Stimulated activated CD8-positive, alpha-beta memory T cell treated with anti-CD3 and anti-CD28 coated beads, Interleukin-7, amount 100 ng/mL, for 24 hours (primary cell): Measurements from ENCODE around the gene LGALS12.

Experiments used
- DNase-seq: peaks from one replicate; pipeline ENCODE4 v3.0.0-alpha.2; 2020; ENCODE audit warnings: low read depth

Gene LGALS12, protein sequence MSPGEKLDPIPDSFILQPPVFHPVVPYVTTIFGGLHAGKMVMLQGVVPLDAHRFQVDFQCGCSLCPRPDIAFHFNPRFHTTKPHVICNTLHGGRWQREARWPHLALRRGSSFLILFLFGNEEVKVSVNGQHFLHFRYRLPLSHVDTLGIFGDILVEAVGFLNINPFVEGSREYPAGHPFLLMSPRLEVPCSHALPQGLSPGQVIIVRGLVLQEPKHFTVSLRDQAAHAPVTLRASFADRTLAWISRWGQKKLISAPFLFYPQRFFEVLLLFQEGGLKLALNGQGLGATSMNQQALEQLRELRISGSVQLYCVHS

DNA sequence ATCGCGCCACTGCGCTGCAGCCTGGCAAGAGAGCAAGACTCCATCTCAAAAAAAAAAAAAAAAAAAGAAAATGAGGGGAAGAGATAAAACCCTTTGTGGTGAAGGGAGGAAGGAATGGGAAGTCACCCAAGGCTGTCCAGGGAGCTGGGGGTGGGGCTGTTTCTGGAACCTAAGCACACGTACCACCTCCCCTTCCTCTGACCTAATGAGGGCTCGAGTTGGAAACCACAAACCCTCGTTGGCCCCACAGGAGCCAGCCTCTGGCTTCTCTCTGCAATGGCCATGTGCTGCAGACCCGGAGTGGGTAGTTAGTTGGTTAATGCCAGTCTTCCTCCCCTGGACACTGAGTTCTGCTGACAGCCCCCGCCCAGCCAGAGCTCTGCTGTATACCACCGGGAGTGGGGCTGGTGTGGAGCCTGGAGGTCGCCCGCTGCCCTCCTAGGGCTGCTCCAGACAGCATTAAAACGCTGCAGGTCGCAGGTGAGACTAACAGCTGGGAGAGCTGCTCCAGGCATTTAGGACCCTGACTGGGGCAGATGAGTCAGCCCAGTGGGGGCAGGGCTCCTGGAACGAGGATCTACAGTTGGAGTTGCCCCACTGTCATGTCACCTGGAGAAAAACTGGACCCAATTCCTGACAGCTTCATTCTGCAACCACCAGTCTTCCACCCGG is at the start of gene LGALS12:
TSS of gene LGALS12 (plus strand) at position 228 of the 672 bp plus-strand sequence. CDS start at position 603, 375 bp downstream.
- no peak for DNase-seq

DNA sequence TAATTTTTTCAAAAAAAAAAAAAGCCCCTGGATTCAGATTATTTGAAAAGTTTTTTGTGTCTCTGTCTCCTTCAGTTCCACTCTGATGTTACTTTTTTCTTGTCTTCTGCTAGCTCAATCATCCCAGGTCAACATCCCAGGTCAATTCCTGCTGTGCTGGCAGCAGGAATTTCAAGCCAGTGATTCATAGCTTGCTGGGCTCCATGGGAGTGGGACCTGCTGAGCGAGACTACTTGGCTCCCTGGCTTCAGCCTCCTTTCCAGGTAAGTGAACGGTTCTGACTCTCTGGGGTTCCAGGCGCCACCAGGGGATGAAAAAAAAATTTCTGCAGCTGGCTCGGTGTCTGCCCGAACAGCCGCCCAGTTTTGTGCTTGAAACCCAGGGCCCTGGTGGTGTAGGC is 46.3 kb upstream of the LGALS12 start:
- no peak for DNase-seq

DNA sequence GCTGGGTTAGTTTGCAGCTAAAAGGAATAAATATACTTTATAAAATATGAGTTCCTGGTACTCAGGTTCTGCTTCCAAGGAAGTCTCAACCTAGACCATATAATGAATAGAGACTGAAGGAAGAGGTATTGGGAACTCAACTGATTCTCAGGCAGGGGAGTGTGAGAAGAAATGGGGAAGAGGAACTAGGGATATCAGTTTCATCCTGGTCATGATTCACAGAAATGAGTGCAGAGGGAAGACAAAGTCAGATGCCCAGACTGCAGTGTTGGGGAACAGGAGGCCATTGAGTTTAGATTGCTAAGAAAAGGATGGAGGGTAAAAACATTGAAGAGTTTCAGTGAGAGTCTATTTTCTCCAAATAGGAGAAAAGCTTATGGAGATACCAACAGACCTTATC is 43.7 kb upstream of the LGALS12 start:
- DNase-seq: no peak

DNA sequence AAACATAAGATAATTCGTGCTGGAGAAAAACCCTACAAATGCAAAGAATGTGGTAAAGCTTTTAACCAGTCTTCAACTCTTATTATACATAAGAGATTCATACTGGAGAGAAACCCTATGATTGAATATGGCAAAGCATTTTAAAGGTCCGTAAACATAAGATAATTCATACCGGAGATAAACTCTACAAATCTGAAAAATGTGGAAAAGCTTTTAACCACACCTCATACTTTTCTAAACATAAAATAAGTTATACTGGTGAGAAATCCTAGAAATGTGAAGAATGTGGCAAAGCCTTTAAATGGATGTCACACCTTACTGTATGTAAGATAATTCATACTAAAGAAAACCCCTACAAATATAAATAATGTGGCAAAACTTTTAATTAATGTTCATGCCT is 35.6 kb upstream of the LGALS12 start:
- DNase-seq: no peak

DNA sequence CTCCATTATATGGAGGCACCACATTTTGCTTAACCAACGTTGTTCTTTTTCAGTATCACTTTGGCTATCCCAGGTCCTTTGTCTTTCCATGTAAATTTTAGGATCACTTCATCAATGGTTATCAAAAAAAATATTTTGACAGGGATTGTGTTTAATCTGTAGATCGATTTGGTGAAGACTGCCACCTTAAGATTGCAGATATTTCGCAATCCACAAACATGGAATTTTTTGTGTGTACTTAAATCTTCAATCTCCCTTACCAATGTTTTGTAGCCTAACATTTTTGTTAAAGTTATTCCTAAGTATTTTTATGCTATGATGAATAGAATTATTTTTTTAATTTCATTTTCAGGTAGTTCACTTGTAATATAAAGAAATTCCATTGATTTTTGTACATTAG is 33.5 kb upstream of the LGALS12 start:
- no peak for DNase-seq

GRCh38 chr11:63476618-63477017 is 29.3 kb upstream of the LGALS12 start:
- DNase-seq: no peak

GRCh38 chr11:63478896-63479295 is 27.0 kb upstream of the LGALS12 start:
- peak; percentile 4 for DNase-seq

DNA sequence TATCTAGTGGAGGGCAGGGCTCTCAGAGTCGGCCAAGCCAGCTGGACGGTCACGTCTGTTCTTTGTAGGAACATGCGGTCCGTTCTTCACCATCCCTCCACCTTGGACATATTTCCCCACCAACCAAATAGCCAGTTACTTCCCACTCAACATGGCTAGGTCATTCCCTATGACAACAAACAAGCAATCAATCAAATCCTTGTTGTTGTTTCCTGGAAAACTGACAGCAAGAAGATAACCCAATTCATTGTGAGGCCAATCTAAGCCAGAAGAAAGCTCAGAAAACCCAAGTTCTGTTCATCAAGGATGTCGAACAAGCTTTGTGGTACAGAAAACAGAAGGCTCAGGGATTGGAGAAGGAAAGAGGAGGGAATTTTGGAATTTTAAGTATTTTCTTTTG is 25.8 kb upstream of the LGALS12 start:
- no peak for DNase-seq

- no peak for DNase-seq
These were observed 20.1 kb upstream of the LGALS12 start for GRCh38 chr11:63485777-63486176.

DNA sequence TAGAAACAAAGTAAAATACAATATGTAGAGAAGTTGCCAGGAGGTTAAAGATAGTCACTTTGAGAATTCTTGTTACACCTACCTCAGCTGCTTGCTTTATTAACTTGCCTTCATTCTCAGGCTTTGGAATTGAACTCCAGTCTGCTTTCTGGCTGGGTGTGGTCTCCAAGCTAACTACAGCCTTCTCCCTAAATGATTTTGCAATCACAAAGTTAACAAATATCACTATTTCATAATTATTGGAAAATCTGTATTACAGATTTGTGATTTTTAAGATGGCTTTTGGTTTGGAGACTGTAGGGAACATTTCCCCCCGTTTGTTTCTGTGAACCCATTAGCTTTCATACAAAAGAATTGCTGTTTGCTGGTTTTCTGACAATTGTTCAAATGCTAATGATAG is 17.1 kb upstream of the LGALS12 start:
- DNase-seq: no peak

GRCh38 chr11:63489879-63490278 is 16.0 kb upstream of the LGALS12 start:
- no peak for DNase-seq

DNA sequence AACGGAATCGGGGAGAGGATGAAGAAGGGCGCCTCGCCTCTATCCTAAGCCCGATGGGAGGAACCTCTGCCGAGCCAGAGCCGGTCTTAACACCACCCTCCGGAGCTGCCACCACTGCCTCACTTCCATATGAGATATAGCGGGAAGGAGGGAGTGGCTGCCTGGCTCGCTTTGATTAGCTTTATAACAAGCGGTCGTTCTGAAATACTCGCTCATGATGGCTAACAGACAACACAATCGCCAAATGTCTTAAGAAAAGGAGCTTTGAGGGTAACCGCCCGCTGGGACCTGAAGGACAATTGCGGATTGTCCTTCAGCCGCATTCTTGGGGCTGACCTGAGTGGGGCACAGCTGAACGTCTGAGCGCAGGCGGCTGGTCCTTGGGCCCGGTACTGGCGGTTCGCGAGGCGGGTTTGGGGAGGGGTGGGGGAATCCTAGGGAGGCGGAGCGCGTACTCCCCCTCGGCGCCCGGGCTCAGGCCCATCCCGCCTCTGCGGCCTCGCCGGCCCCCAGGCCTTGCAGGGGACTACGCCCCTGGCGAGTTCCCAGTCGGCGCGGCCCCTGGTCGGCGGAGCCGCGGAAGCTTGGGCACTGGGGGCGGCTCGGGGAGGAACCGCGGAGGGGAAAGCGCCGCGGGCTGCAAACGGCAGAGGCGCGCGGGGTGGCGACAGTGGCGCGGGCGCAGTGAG is 15.2 kb upstream of the LGALS12 start, which contains the start of gene PLAAT5:
TSS of gene PLAAT5 (minus strand) at position 617 of the 689 bp plus-strand sequence. CDS start at position 484, 133 bp downstream.
- no peak for DNase-seq

DNA sequence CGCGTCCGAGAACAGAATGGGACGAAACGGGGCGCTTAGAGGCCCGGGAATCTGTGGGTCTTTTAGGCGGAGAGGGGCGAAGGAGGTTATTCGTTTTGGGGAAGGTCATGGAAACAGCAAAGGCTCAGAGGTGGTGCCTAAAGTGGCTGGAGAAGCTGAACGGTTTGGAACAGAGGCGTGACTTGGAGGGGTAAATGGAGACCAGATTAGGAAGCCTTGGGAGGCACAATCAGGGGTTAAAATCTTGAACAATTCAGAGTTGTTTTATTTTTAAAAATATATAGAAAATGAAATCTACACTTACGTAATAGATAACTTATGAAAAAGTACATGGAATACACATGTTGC is 14.7 kb upstream of the LGALS12 start:
- DNase-seq: no peak

- DNase-seq: no peak
These were observed 14.1 kb upstream of the LGALS12 start for GRCh38 chr11:63491636-63492372.

- DNase-seq: no peak
These were observed 13.4 kb upstream of the LGALS12 start for GRCh38 chr11:63492441-63492840.

DNA sequence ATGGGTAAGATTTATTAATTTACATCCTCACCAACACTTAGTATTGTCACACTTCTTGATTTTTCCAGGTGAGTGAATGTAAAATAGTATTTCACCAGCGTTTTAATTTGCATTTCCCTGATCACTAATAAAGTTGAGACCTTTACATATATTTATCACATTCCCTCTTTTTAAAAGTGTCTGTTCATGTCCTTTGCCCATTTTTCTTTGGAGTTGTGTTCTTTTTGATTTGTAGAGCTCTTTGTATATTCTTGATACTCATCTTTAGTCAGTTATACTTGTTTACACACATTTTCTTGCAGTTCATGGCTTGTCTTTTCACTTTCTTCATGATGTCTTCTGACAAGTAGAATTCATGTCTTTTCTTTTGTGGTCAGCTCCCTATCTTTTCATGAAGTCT is 12.8 kb upstream of the LGALS12 start:
- DNase-seq: no peak

DNA sequence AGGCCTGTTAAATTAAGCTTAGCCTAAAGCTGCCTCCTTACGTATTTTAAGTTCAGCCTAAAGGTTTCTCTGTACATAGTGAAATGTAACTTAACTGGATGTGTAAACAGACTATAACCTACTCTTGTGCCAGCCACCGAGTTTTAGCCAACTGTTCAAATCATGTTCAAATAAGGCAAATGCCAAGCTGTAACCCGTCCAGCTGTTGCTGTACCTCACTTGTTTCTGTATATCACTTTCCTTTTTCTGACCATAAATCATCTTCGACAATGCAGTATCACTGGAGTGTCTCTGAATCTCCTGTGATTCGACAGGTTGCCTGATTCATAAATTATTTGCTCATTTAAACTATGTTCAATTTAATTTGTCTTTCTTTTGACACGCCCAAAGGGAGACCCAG is 10.9 kb upstream of the LGALS12 start:
- no peak for DNase-seq

GRCh38 chr11:63499874-63500273 is 6.0 kb upstream of the LGALS12 start:
- DNase-seq: no peak

DNA sequence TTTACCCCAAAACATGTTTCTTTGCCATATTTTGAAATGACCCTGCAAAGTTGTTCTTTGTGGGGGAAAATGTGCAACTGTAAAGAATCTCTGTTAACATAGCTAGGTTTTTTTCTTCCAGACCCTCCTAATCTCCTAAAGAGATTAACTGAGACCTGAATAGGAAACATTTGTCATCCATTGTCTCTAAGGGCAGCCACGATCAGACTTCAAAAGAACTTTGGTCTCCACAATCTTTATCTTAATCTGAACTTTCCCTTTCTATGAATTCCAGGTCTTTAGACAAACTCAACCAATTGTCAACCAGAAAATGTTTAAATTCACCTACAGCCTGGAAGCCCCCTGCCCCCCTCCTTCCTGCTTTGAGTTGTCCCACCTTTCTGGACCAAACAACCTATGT is 4.6 kb upstream of the LGALS12 start:
- DNase-seq: no peak

DNA sequence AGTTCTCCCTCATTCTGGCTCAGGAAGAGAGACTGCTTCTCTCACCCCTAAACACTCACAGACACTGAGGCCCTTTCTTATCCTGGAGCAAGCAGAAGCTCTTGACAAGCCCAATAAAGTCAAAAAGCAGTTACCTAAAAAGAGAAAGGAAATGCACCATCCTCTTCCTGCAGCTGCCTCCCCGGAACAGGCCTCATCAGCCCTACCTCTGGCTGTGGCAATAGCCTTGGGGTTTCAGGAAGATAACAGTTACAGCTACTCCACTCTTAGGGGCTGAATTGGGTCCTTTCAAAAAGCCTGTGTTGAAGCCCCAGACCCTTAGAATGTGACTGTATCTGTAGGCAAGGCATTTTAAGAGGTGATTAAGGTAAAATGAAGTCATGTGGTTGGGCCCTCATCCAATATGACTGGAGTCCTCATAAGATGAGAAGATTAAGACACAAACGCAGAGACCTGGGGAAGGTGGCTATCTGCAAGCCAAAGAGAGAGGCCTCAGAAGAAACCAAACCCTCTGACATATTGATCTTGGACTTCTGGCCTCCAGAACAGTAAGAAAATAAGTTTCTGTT is 3.5 kb upstream of the LGALS12 start:
- DNase-seq: no peak

- DNase-seq: no peak
These were observed 2.4 kb upstream of the LGALS12 start for GRCh38 chr11:63503492-63503891.

- no peak for DNase-seq
These were observed 1.8 kb upstream of the LGALS12 start for GRCh38 chr11:63504054-63504453.
